HG02840 (cell line): ENCODE results near the gene CDH20.

Experiments used
- ATAC-seq: cut with Tn5 transposase; IDR thresholded peaks from one replicate; pipeline ENCODE4 v1.9.1; 2021; ENCODE audit warnings: mild to moderate bottlenecking, moderate library complexity, moderate number of reproducible peaks; ENCODE audit not compliant: unreplicated experiment, low FRiP score

Gene CDH20

DNA sequence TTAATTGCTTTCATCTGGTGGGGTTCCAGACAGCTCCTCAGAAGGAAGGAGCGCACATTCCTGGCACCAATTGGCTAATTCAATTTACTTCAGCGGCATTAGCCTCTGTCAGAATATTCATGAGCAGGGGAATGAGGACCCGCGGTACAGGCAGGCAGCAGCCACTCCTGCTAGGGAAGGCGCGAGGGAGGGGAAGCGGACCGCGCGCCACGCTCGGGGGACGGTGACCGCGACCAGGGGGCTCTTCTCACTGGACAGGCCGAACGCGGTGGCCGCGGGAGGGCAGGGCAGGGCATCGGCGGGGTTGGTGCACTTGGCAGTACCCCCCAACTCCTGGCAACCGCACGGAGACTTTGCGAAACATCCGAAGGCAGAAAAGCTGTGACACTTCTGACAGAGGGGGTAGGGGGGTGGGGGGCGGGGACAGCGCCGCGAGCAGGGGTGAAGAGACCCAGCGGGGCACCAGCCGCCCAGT is at the start of gene CDH20:
Gene CDH20, plus strand, starts transcription at position 160 of the 475 bp plus-strand sequence.
- no peak for ATAC-seq

DNA sequence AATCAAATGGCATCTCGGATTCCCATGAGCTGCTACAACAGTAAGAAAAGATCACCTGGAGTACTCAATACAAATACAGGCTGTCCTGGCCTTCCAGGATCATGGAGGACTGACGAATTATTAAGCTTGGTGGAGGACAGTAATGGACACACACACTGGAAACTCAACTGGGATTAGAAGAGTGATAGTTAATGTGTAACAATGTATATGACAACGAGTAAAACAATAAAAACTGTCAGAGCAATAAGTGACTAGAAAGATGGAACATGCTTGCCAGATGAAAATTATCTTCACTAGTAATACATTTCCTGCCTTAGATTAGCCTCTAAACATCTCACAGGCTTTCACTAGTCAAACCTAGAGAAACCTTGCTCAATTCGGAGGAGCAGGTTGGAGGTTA is 49.2 kb upstream of the CDH20 start:
- ATAC-seq, result no peak

DNA sequence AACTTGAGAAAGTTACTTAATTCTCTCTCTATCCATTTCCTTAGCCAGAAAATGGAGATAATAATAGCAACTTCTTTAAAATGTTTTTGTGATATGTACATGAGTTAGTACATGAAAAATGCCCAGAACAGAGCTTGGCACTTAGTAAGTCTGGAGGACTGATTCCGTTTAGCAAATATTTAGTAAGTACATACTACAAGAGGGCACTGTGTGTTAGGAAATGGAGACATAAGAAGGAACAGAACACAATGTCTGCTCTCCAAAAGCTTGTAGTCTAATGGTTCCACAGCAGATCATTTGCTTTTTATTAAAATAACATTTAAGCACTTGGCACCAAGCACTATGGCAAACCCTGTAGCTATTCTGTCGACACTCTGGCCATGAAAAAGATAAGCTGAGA is 47.5 kb upstream of the CDH20 start:
- no peak for ATAC-seq

DNA sequence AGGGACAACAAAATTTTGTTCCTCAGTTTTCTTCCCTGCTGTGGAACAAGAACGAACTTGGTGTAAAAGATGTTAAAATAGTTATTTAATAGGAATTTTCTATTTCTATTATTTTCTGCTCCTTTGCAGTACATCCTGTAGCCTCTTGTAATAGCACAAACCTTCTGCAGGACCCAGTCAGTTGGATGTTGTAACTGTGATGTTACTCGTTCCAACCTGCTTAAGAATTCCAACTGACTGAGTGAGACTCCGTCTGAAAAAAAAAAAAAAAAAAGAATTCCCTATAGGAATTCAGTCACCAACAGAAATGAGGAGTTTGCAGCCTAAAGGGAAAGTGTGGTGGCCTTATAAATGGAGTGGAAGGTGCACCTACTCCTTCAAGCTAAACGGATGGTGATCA is 46.4 kb upstream of the CDH20 start:
- ATAC-seq, result no peak

DNA sequence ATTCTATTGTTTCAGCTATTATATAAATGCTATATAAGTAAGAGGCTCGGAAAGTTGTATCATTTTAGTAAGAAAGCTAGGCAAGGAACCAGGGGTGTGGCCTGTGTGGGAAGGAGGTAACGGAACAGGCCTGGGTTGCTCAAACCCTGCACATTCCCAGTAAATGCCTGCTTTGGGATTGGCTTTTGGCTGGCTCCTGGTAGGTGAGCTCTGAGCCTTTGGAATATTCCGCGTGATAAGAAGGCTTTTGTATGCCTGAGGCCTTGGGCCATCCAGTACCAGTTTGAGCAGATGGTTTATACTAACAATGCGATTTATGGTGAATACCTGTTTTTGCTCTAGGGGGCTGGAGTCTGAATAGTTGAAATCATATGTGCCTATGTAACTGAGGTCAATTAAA is 42.6 kb upstream of the CDH20 start:
- ATAC-seq, result no peak

DNA sequence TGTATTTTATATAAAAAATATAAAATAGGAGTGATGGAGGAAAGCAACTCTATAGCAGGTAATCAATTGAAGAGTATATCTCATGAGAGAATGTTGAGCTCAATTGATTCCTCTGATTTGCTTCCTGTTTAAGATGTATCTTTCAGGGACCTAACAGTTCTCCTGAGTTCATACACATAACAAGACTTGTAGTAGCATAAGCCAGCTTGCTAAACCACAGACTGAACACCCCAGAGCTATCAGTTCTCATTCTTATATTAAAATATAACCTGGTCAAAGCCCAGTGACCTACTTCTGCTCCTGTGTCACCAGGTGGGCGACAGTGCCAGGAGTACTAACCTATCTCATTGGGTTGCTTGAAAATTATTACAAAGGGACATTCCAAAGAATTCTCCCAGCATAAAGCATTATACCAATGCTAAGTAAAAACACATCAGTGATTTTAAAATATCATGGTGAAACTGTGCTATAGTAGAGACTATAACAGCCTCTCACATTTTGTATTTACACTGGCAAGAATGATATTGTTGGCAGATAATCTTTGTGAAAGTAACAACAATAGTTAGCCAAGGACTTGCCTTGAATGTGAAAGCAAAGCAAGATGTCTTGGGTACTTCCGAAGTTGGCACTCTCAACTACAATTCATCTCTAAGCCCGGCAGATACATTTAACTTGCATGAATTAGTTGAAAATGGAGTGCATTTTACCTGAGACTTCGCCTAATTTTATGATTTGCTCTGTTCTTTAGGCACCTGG is 40.8 kb upstream of the CDH20 start:
- ATAC-seq, result no peak

DNA sequence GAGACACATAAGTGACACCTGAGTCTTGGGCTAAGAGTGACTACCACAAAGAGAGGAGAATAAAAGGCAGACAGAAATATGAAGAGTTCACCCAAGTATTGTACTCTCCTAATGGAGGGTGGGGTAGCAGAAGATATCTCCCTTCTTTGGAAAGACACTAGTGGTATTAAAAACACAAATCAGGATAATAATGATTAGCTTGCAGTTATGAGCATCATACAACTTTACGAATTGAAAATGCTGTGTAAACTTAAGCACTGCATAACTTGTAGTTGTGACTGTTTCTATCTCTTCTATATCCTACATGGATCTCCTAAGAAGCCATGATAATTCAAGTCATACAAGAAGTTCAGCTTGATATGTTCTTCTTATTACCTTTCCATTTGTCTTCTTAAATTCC is 38.1 kb upstream of the CDH20 start:
- no peak for ATAC-seq

DNA sequence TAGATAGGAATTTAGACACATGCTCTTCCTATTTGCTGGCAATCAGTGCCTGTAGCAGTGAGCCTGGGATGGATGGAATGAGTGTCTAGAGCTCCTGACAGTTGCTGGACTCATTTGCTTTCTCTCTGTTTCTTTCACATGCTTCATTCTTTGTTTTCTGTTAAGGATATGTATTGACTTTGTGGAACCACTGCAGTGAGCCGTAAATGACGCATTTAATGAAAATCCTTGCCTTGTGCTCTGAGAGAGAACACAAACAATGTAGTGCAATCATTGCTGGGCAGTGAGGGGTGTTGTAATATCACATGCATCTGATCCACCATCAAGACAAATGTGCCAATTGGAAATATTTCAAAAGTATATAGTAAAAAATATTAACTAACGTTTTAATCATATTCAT is 25.2 kb upstream of the CDH20 start:
- ATAC-seq, result no peak

DNA sequence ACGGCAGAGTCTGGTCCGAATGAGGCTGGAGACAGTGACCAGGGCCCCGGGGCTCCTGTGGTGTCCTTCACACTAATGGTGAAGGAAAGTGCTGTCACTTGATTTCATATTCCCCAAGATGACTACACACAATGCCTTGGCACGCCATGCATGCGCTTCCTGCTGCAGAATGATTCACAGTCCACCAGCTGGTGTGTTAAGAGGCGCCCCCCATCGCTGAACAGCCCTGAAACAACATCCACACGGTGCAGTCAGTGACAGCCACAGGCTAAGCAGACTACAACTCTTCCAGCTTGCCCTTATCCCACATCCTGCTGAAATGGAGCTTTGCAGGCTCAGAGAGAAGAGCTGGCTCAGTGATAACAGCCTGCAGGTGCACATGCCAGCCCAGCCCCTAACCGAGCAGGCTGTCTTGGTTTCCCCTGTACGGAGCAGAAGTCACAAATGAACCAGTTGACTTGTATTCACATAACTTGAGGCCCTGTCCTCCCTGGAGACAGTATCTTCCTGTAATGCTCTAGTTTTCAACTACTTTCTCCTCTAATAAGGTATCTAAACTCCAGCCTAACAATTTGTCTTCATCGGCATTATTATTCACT is 24.3 kb upstream of the CDH20 start:
- ATAC-seq, result no peak

DNA sequence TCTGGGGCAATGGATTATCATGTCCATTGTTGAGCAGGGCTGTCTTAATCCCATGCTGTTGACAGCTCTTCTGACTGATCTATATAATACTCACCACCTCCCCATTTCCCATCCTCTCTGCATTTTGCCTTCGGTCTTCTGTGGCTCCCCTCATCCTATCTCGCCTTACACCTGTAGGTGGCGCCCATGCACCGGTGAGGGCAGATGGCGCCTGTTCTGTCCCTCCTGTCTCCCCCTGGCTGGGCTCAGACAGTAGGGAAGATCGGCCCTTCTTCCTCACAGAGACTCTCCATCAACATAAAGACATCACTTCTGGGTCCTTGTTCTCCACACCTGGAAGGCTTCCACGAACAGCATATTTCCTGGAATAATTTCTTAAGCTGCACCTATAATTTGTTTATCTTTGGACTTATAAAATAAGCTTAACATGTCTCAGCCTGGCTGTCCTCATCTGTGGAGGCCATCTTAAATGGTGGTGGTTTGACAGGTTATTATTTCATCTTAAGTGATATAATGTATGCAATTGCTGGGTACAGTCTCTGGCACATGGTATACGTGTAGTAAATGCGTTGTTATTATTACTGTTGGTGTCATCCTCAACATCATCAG is 10.9 kb upstream of the CDH20 start:
- ATAC-seq, result peak; percentile 88

DNA sequence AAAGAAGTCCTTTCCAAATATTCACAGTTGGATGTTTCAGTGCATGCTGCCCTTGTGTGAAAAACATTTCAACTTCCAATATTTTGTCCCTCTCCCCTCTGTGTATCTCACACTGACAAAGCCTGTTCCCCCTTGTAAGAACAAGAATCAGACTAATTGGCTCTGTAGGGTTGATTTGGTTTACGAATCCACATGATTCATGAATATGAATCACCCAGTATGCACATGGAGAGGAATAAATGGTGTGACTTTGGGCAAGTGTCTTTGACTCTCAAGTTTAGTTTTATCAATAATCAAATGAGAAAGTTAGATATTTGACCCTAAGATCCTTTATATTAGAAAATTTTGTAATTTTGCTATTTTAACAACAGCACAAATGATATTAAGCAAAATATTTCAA is 9.3 kb upstream of the CDH20 start:
- ATAC-seq, result no peak

DNA sequence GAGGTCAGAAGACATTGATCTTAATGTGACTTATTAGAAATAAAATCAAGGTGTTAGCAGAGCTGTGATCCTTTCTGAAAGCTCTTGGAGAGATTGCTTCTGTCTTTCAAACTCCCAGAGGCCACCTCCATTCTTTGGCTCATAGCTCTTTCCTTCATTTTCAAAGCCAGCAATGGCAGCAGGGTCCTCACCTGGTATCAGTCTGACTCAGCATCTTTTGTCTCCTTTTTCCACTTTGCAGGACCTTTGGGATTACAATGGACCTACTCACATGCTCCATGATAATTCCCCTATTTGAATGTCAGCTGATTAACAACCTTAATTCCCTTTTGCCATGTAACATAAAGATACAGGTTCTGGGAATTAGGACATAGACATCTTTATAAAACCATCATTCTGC is 6.8 kb upstream of the CDH20 start:
- ATAC-seq, result no peak

DNA sequence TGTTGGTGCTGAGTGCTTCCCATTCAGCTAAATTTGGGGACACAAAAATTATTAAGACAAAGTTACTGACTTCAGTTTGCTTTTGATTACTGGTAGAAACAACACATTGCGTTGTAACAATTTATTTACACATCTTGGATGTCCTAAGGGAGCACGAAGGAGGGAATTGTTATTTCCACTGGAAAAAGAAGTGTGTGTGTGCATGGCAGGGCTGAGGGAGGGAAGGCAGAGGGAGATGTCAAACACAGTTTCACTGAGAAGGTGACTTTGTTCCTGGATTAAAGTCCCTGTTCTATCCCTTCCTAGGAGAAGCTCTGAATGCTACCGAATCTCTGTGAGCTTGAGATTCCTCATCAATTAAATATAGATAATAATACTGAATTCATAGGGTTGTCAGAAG is 3.8 kb upstream of the CDH20 start:
- ATAC-seq, result no peak

DNA sequence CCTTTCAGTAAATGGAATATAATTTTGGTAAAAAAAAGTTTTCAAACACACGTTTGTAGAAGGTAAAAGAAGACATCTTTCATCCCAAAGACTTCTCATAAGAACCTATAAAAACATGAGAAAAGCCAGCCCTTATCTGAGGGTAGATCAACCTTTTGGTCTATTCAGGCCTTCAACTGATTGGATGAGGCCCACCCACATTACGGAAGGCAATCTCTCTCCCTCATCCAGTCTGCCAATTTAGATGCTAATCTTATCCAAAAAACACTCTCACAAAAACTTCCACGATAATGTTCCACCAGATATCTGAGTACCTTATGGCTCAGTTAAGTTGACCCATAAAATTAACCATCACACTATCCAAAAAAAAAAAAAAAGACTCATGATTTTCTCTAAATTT is 2.2 kb upstream of the CDH20 start:
- no peak for ATAC-seq

DNA sequence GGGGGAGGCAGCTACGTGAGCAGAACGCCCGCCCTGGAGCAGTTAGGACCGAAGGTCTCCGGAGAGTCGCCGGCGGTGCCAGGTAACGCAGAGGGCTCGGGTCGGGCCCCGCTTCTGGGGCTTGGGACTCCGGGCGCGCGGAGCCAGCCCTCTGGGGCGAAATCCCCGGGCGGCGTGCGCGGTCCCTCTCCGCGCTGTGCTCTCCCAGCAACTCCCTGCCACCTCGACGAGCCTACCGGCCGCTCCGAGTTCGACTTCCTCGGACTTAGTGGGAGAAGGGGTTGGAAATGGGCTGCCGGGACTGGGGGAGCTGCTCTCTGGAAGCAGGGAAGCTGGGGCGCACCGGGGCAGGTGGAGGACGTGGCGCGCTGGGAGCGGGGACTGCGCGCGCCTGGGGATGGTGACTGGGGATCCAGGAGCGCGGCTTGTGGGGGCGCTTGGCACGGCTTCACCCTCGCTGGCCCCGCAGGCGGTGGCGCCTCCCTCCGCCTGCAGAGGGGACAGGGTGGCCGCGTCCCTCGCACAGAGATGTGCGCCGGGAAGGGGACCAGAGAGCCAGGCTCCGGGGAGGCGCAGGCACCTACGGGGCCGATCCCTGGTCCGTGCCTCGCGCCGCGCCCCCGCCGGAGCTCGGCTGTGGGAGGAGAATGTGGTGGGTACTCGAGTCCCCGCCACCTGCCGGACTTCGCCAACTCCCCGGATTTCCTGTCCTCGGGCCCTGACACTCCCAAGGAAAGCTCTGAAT is 688 bp downstream of the CDH20 start:
- ATAC-seq, result no peak

DNA sequence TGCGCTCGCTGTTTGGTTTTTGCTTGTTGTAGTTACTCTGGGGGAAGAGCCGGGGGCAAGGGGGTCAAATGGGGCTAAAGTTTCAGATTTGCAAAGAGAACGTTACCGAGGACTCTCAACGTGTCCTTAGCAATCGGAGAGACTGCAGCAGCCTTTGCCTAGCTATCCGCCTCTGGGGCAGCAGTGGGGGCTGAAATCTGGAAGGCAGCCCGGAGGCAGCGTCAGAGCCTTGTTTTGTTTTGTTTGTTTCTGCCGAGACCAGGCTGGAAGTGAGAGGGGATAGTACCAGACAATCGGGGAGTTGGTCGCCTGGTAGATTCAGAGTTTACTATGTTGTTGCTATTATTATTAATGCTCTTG is 1.2 kb downstream of the CDH20 start:
- ATAC-seq, result no peak

DNA sequence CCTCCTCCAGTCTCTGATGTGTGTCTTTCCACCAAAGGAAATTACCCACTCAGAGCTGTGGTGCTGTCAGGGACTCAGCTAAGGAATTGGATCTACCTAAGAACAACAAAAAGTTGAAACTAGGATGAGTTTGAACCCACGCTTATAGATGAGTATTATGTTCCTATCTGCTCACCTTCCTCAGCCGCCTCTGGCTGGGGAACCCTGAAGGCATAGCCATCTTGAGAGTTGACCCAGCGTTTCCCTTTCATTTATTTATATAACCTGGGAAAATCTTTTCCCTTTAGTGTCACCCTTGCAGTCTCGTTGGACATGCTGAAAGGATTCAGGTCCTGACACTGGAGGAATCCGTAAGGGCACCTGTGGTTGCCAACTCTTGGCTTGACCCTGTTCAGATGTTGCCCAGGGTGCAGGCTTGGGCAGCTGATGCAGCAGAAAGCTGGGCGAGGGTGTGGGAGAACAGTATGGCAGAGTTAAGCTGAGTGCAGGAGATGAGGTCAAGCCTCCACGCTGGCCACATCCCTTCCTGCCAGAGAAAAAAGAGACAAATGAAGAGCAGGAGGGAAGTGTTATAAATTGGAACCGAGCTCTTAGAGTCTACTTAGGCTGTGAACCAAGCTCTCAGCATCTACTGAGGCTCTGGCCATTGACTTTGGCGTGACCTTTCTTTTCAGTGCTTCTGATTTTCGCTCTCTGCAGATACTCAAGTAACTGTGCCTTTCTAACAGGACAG is 1.9 kb downstream of the CDH20 start:
- no peak for ATAC-seq

DNA sequence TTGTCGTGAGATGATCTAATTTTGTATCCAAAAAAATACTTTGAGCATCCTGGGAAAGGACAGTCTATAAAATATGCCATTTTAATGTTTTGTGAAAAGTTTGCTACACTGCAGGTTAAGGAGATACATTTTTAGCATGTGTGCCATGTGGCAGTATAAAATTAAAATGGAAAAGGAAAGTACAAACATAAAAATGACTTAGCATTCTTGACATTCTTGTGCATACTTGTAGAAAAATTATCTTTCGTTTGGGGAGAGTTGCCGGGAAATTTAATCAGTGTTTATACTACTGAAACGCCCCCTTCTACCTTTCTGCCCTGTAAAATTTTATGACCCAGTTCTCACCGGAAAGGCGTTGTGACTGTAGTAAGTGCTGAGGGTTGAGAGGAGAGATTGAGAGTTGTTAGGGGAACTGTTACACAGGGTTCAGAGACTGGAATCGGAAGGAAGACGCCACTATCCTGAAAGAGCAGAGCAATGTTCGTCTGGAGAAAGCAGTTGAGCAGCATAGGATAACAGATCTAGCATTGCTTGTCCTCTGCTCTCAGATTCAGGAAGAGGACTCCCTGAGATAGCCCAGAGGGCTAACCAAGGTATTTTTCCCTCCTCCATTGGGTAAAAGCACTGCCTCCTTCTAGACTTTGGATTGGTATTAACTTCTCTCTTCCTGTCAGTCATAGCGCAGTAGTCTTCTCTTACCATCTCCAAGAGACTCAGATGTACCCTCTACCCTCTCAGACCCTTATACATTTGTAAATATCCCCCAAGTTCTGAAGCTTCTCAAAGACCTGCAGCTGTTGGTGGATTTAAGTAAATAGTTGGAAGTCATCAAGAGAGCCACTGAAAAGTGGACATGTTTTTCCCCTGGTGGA is 2.7 kb downstream of the CDH20 start:
- ATAC-seq, result no peak

DNA sequence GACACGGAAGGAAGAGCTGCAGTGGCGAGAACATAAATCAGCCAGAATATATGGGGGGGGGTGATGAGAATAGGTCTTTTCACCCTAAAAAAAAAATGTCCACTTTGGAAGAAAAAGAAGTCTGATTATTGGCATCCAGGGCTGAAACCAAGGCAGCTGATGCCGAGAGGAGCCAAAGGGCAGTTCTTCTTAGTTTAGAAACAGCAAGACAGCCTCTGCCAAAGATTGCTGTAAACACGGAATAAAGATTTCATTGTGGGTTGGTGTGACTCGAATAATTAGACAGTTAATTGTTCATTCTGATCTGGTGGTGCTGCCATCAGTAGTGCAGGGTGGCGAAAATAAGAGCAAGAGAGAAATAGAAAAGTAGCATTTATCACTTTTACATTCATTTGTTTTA is 3.5 kb downstream of the CDH20 start:
- ATAC-seq, result no peak

DNA sequence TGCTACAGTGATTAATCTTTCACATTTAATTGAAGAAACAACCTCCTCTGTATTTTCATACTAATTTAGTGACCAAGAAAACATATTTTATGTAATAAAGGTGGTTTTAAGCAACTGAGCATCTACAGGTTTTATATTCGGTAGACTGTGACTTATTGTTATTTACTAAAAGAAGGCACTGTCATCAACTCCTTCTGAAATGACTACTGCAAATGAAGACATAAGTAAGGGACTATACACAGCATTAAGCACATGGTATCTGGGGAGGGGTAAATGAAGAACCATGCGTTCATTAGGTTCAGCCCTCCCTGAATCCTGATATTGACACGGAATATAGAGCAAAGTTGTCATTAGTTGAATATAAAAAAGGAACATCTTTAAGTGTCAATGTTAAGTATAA is 4.3 kb downstream of the CDH20 start:
- ATAC-seq, result no peak
